HG03060 (cell line): ENCODE results near the gene CMSS1.

Experiments used
- ATAC-seq: cut with Tn5 transposase; IDR thresholded peaks from one replicate; pipeline ENCODE4 v1.9.1; 2021; ENCODE audit warnings: low read depth, moderate number of reproducible peaks; ENCODE audit not compliant: unreplicated experiment

The CMSS1 gene

DNA sequence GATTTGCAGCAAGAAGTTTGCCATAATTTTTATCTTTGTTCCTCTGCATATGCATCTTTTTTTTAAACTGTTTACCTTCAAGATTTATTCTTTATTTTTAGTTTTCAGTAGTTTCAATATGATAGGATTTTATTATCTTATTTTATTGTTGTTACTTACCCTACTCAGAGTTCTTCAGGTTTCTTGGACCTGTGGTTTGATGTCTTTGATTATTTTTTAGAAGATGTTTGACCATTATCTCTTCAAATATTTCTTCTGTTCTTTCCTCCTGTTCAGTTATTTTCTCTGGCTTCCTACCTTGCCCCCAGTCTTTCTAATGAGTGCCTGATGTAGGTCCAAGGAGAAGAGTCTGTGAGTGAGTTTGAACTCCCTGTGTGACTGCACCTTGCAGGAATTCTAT lies 158.9 kb downstream of the CMSS1 start:
- no peak for ATAC-seq

DNA sequence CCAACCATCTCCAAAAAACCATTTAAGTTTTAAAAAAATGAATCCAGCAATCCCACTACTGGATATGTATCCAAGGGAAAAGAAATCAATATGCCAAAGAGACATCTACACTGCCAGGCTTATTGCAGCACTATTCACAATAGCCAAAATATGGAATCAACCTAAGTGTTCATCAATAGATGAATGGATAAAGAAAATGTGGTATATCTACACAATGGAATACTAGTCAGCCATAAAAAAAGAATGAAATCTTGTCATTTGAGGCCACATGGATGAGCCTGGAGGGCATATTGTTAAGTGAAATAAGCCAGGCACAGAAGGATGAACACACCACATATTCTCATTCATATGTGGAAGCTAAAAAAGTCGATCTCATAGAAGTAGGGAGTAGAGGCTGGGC lies 160.6 kb downstream of the CMSS1 start:
- ATAC-seq: no peak

DNA sequence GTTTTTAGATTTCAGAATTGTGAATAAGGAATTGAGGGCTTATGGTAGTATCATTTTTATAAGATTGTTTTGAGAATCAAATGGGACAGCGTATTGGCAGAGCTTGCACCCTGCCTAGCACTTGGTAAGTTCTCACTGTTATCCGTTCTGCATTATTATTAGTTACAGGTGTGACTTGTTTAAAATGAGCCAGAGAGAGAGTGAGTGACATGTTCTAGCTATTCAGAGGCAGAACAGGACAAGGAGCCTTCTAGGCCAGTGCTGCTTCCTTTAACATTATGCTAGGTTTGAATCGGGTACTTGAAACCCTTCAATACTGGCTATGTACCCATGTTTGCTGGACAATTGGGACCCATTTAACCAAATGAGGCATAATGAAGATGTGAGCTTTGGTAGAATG lies 162.9 kb downstream of the CMSS1 start:
- no peak for ATAC-seq

DNA sequence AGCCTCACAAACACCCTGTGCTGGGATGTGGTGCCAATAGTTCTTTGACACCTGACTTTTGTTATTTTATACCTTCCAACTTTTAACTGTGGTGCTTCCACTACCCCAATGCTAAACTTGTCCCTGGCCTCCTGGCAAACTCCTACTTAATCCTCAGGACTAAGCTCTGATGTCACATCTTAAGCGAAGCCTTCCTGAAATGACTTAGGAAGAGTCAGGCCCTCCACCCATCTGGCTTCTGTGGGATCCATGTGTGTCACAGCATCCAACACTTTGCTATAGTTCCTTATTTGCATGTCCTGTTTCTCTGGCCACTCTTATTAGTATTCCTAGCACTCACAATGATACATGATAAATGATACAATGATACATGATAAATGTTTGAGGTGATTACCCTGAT lies 163.5 kb downstream of the CMSS1 start:
- ATAC-seq: no peak

DNA sequence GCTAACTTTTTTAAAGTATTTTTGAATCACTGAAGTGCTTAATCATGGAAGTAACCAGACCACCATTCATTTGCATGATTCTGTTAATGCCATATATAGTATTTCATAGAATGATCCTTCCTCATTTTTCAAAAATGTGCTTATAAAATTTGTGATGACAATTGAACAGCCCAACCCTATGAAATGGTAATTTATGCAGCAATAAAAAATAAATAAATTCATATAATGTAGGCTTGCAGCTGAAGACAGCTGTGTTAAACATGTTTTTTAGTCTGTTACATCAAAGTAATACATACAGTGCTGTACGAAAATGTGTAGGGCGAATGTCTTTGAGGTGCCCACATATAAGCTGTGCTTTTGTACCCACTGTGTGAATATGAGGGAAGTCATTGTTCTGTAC lies 165.0 kb downstream of the CMSS1 start:
- no peak for ATAC-seq

DNA sequence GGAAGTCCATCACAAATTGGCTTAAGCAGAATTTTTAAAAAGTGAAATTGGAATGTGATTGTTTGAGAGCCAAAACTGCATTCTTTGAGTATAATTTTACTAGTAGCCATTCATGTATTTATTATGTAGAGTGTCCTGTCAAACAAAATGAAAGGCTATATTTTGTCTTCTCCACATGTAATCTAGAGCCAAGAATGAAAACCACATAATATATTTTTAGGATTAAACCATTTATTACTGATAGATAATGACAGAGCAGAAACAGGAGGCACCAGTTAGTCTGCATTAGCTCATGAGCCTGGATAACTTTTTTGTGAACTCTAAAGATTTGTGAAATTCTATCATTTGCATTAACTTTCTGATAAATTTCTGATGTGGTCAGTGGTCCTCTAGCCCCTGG lies 166.5 kb downstream of the CMSS1 start:
- ATAC-seq: no peak

DNA sequence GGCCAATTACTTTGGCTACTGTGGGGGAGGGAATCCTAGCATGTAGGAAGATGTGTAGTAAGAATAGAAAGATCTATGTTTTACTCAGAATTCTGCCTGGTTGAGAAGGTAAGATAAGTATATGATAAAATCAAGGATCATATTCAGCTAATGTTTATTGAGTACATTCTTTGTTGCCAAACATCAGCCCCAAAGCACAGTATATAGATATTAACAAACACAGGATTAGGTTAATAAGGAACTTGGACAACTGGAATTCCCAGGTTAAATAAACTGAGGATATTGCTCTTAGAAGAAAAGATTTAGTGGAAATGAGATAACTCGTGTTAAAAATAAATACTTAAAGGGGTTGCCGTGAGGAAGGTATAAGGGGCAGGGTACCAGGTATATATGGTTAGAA lies 167.0 kb downstream of the CMSS1 start:
- no peak for ATAC-seq

DNA sequence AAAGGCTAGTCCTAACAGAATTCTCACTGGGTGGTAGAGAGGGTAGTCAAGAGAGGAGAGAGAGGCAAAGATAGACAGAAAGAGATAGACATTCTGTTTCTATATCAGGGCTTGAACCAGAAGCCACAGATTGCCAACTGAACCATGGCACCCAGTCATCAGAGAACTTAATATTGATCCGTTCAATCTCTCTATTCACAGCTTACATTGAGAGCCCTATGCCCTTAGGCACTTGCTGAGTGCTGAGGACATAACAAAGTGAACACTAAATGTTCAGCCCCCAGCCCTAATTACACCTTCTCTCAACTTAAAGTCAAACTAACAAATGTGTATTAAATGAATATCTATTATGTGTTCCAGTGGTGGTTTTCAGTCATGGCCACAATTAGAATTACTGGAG lies 172.5 kb downstream of the CMSS1 start:
- no peak for ATAC-seq

DNA sequence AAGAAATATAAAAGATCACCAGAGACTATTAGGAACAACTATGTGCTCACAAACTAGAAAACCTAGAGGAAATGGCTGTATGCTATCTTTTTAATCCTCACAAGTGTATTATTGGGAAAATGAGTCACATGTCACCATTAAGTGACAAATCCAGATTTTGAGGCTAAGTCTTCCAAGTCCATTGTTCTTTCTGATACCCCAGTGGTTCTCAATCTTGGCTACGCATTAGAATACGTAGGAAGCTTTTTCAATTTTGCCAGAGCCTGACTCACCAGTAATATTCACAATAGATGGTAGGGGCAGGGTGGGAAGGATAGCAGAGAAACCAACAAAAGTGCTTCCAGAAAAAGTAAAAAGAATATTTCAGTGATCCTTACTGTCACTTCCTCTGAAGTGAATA lies 179.6 kb downstream of the CMSS1 start:
- no peak for ATAC-seq

DNA sequence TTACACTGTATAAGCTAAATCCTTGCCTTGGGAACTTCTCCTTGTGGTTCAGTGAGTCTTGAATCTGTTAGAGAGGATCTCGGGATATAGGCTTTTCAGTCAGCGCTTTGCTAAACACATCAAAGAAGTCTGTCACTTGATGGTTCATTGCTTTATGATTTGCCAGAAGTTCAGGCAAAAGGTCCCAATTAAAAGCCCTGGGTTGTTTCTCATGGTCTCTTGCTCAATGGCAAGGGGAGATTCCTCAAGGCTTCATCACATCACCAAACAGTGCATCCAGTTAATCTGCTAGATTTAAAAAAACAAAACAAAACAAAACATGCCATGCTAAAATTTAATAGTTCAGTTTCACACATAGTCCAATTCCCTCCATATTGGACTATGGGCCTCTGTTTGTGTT lies 181.9 kb downstream of the CMSS1 start:
- no peak for ATAC-seq

DNA sequence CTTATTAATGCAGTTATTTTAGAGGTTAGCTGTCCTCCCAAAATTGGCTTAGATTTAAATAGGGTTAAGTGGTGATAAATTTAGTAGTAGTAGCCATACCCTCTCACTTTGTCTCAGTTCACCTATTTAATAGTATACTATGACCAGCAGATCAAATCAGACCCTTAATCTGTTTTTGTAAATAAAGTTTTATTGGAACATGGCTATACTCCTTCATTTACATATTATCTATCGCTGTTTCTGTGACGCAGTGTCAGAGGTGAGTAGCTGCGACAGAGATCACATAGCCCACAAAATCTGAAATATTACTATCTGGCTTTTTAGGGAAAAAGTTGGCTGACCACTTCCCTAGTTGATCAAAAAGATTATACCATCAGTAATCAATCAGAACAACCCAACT lies 183.4 kb downstream of the CMSS1 start:
- no peak for ATAC-seq

DNA sequence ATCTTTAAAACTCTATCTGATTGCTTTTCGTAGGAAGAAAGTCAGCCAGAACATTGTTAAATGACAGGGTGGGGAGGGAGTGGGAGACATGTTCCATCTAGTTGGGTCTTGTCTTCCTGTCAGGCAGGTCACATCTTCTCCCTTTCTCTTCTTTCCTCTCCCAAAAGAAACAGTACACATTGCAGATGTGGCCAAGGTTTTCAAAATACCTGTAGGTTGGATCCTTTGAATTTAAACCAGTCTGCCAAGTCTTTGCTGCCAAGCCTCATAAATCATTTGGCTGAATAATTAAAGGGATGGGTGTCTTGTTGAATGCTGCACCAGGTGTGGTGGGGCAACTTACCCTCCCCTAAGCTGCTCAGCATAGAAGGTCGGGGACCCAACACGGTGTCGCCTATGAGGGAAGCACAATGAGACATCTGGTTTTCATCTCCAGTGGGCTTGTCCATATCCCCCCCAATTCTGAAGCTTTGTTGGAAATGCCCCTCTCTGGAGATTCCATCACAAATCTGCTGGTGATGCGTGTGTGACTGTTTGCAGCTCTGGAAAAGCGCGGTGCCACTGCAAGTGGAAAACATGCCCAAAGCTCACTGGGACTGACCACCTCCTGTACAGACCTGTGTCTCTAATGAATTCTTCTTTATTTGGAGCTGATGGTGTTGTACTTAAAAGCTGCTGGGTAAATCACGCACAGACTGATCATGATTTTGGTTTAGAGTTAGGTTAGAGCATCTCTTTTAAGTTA lies 184.0 kb downstream of the CMSS1 start:
- no peak for ATAC-seq

DNA sequence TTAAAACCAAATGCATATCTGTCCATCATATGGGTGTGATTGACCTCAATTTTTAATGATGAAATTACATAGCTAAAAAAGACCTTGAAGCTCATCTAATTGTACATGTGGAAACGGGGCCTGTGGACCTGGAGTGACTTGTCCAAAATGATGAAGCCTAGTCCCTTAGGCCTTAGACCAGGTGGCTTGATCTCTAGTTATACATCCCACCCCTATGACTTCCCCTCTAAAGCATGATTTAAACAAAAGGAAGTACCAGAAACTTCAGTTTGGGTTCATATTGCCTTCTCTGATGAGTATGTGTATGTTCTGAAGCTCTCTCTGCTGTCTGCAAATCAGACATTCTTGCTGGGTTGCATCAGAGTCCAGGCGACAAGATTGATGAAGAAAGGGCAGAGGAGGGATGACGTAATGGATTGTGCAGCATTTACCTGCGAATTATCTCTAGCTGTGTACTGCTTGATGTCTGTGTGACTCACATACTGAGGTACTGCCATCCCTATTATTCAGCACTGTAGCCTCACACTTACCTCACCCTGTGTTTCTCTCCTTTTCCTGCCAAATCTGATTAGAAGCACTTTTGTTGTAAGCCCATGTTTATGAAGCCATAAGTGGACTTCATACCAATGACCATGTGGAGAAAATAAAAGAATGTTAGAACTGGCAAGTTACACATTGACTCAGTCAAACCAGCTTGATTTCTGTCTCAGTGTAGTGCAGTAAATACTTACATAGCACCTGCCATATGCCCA lies 185.1 kb downstream of the CMSS1 start:
- no peak for ATAC-seq

DNA sequence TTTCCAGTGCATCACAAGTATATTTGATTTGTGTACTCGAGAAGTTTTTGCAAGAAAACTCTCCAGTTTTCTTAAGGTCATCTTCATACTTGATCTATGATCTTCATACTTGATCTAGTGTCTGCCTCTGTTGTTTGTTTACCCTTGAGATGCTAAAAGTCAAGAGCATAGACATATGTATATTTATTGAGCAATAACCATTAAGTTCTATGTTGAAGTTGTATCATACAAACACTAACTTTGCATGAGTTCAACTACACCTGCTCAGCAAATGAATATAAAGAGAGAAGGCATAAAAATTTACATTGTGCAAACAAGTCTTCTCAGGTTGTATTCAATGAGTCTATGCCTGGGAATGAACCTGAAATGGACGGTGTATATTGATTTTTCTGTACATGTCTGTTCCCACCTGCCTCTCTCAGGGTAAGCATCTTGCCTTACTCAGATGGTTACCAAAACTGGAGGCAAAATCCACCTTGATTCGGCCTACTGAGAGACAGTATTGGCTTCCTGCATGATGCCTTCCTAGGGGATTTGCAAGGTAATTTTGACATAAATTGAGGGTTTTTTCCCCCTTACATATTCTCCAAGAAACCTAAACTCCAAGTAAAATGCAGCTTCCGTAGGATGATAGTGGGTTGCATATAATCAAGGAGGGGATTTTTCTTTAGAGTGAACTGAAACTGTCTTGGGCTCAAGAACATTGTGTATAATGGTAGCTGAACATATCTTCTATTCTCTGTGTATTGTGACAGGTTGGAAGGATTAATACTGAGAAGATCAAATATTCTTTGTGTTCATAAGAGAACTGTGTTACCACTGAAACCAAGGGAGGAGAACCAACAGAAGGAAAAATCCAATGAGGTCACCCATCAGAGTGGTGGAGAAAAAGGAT lies 186.2 kb downstream of the CMSS1 start:
- ATAC-seq: no peak

DNA sequence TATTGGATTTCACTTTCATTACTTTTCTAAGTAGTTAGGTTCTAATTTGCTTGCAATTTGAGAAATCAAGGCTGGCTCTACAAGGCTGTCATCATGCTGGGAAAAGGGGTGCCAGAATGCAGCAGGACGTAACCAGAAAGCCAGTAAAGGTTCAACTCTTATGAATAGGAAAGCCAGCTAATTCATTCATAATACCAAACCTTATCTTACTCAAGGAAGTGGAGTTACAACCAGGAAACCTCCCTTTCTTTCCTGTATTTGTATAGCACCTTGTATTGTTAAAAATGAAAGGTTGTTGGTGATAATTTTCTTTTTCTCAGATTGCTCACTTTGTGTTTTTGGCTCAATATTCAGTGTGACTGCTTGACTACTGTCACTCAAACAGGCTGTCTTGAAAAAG lies 187.3 kb downstream of the CMSS1 start:
- ATAC-seq: no peak

DNA sequence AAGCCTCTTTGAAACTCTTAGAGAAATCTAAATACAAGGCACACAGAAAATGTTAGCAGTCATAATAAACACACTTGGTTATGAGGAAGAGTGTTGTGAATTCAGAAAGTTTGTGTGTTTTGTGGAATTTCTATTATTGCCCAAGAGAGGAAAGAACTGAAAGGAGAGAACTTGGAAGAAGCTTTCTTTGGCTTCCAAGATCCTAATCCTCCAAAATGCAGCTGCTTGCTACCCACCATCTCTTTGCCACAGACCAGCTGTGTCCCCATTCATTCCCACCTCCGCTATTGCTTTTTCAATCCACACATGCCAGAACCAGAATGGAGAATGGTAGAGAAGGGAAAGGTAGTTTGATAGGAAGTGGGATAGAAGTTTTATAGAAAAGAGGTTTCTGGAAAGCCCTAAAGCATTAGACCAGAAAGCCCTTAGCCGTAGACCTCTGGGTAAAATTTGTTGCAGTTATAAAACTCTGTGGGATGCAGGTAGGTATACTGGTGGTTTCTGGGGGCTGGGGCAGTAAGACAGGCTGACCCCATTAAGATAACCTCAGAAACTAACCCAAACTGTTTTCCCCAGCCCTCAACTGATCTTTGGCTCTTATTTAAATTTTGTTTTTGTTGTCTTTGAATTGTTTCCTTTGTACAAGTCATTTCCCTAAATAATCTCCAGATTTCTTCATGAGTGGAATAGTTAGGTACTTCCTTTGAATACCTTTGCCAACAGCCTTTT lies 188.2 kb downstream of the CMSS1 start:
- no peak for ATAC-seq

DNA sequence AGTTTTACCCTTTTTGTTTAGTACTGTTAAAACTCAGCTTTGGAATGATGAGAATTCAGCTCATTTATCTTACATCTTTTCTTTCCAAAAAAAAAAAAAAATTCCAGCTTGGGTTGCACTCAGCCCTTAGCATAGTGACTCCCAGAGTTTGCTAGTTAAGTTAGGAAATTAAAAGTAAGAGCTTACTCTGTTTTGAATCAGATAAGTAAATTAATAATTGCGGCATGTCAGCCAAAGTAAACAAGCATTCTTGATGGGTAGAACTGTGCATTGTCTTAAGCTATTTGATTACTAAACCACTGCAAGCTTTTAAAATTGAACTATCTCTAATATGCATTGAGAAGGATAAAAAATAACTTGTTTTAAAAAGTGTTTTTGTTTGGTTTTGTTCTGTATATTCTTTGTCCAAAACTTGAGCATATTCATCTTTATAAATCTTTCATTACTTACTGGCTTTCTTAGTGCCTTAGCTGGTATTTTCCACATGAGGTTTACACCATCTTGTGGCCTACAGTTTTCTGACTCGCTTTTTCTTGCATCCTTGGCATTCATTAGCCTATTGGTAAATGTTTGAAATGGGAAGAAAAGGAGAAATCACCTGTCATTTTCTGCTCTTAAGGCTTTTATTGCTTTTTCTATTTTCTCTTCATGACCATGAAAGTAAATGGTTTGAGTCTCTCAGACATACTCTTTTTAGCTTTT lies 189.1 kb downstream of the CMSS1 start:
- no peak for ATAC-seq

DNA sequence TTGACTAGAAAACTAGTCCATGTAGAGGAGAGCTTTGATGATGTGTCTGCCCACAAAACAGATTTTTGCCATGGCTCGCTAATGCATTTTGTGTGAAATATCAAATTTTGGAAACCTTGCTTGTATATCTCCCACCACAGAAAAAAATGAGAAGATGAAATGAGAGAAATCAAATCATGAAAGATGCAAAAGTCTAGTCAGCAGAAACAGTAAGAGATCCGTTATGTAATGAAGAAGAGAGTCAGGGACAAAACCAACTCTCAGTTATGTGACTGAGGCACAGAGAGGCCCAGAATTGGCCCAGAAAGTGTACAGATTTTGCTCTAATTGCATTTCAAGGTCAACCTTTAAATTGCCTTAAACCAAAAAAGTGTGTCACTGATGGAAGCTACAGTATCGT lies 189.7 kb downstream of the CMSS1 start:
- no peak for ATAC-seq

DNA sequence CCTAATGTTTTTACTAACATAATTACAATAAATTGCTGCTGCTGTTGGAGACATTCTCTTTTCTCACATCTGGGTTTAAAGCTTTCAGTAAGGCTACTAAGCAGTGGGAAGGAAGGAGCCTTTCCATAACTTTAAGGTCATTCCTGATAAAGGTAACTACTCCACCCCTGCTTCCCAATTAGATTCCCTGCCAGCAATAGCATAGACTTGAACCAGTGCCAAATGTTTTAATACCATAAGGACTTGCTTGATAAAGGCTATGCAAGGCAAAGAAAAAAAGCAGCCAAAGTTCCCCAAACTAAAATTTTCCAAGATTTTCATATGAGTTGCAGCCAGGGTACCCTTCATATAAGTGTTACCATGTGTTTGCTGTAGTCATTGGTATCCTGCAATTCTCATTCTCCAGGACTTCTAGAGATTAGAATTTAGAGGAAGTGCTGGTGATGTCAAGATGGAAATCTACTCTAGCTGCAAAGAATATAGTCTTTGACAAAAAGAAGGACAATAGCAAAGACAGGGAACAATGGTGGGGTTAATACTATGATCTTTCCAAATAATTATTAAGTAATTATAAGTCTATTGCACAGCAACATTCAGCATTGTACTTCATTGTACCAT lies 190.5 kb downstream of the CMSS1 start:
- ATAC-seq: no peak
